PC-9 (cell line): Measurements from ENCODE around the gene CLEC1A. TPM values are rescaled to one million over a fixed set of nuclear protein-coding genes. Genes with fewer than 3 reads are reported as not detected.

Experiments
- BruUV-seq: library from RNA; stranded (reverse); fragments of 400-500 nt; replicated peaks from 2 replicates; lab custom pipeline; 2021; lab: Mats Ljungman, UMichigan
- CTCF ChIA-PET: fragments of 300-600 bp; sonication (Branson Sonifier 250); formaldehyde crosslinking; loops from one replicate; lab custom pipeline; 2022; ENCODE audit warnings: antibody characterized with exemption; lab: Charles Lee
- POLR2A ChIA-PET: fragments of 300-600 bp; sonication (Branson Sonifier 250); formaldehyde crosslinking; loops from one replicate; lab custom pipeline; 2022; ENCODE audit warnings: antibody characterized with exemption; ENCODE audit not compliant: unreplicated experiment; lab: Charles Lee
- DNase-seq, 2 experiments: peaks; one replicate each; pipeline versions ENCODE4 v3.0.0 to v3.0.0-alpha.2; 2015 to 2022; ENCODE audit warnings: mixed read lengths in 1 of 2
- H2AFZ ChIP-seq: fragments of 200-600 bp; sonication (generic); 2 replicates; pipeline ENCODE4 v1.8.1; 2017; ENCODE audit warnings: antibody characterized with exemption
- H3F3A ChIP-seq: fragments of 200-600 bp; sonication (generic); 2 replicates; pipeline ENCODE4 v1.8.1; 2017; ENCODE audit warnings: antibody characterized with exemption, mild to moderate bottlenecking, low read depth; ENCODE audit not compliant: insufficient read depth
- H3K27ac ChIP-seq: fragments of 200-600 bp; sonication (generic); 2 replicates; pipeline ENCODE4 v1.6.1; 2016; ENCODE audit warnings: mixed run types
- H3K27me3 ChIP-seq: fragments of 200-600 bp; sonication (generic); 2 replicates; pipeline ENCODE4 v1.6.1; 2016; ENCODE audit warnings: low read depth, mixed run types; ENCODE audit not compliant: insufficient read depth
- H3K36me3 ChIP-seq: fragments of 200-600 bp; sonication (generic); 2 replicates; pipeline ENCODE4 v1.6.1; 2016; ENCODE audit warnings: low read depth, mixed run types
- H3K4me1 ChIP-seq: fragments of 200-600 bp; sonication (generic); replicated peaks from 2 replicates; pipeline ENCODE4 v1.6.1; 2016; ENCODE audit warnings: mixed run types; ENCODE audit not compliant: insufficient read depth
- H3K4me2 ChIP-seq: fragments of 200-600 bp; sonication (generic); 2 replicates; pipeline ENCODE4 v1.6.1; 2017; ENCODE audit warnings: mixed run types
- H3K4me3 ChIP-seq: fragments of 200-600 bp; sonication (generic); 2 replicates; pipeline ENCODE4 v1.6.1; 2016; ENCODE audit warnings: mixed run types
- H3K79me2 ChIP-seq: fragments of 200-600 bp; sonication (generic); 2 replicates; pipeline ENCODE4 v1.6.1; 2017; ENCODE audit warnings: low read depth, mixed run types
- H3K9me2 ChIP-seq: fragments of 200-600 bp; sonication (generic); 2 replicates; pipeline ENCODE4 v1.8.1; 2017; ENCODE audit warnings: mild to moderate bottlenecking; ENCODE audit not compliant: insufficient read depth
- H3K9me3 ChIP-seq: fragments of 200-600 bp; sonication (generic); 2 replicates; pipeline ENCODE4 v1.8.1; 2016; ENCODE audit warnings: low read depth; ENCODE audit not compliant: insufficient read depth
- H4K20me1 ChIP-seq: fragments of 200-600 bp; sonication (generic); 2 replicates; pipeline ENCODE4 v1.8.1; 2017; ENCODE audit not compliant: insufficient read depth
- EZH2 ChIP-seq: fragments of 200-600 bp; sonication (generic); IDR thresholded peaks from 2 replicates; pipeline ENCODE4 v1.8.0; 2017; ENCODE audit warnings: antibody characterized with exemption, low read depth
- intact Hi-C: fragments of 100-400 bp; cut with micrococcal nuclease; formaldehyde crosslinking; loops from one replicate; pipeline ENCODE4 v1.10.0; 2022; ENCODE audit not compliant: unreplicated experiment
- total RNA-seq: library from RNA; stranded (reverse); gene quantifications from 2 replicates; pipeline ENCODE4 v1.2.3, GENCODE V29; 2021
- TF ChIP-seq, protein P1 (sequence below): fragments of 200-600 bp; sonication (generic); conservative IDR thresholded peaks from 2 replicates; pipeline ENCODE4 v1.6.1; 2017; ENCODE audit warnings: mixed run types, antibody characterized with exemption, mild to moderate bottlenecking, moderate library complexity

The CLEC1A gene
- total RNA-seq, 1 experiment from 2014 or later: not detected

DNA sequence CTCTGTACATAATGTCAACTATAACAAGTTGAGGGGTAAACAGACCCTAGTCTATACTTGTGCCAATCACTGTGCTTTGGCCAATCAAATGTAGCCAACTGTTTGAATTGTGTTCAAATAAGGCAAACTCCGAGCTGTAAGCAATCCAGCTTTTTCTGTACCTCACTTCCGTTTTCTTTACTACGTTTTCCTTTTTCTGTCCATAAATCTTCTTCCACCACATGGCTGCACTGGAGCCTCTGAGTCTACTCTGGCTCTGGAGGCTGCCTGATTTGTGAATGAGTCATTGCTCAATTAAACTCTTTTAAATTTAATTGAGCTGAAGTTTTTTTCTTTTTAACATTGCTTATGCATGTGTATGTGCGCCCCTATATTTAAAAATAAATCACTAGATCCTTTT is 29.7 kb downstream of the CLEC1A start:
- H3K4me1 ChIP-seq: no peaks in the 10 kb centered on the region
- H3F3A ChIP-seq: no peaks in the 10 kb centered on the region
- no peaks in the 10 kb centered on the region for H3K9me3 ChIP-seq
- H2AFZ ChIP-seq: no peak overlapping the region
- intact Hi-C loops: no loop called here
- no peak overlapping the region for H3K4me2 ChIP-seq
- DNase-seq: no peak
- no peaks in the 10 kb centered on the region for H3K9me2 ChIP-seq
- H3K4me3 ChIP-seq: no peak overlapping the region
- CTCF ChIA-PET: no interaction called here
- H3K79me2 ChIP-seq: no peaks in the 10 kb centered on the region
- no peaks in the 10 kb centered on the region for H3K36me3 ChIP-seq
- H4K20me1 ChIP-seq: no peaks in the 10 kb centered on the region
- TF ChIP-seq, protein P1, sequence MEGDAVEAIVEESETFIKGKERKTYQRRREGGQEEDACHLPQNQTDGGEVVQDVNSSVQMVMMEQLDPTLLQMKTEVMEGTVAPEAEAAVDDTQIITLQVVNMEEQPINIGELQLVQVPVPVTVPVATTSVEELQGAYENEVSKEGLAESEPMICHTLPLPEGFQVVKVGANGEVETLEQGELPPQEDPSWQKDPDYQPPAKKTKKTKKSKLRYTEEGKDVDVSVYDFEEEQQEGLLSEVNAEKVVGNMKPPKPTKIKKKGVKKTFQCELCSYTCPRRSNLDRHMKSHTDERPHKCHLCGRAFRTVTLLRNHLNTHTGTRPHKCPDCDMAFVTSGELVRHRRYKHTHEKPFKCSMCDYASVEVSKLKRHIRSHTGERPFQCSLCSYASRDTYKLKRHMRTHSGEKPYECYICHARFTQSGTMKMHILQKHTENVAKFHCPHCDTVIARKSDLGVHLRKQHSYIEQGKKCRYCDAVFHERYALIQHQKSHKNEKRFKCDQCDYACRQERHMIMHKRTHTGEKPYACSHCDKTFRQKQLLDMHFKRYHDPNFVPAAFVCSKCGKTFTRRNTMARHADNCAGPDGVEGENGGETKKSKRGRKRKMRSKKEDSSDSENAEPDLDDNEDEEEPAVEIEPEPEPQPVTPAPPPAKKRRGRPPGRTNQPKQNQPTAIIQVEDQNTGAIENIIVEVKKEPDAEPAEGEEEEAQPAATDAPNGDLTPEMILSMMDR: no peak
- TF ChIP-seq EZH2: no peak
- H3K27ac ChIP-seq: no peak overlapping the region
- H3K27me3 ChIP-seq: no peaks in the 10 kb centered on the region
- POLR2A ChIA-PET: interaction anchor here (0.6 kb wide), 1 partner anchor 854 kb away, joined by 7 read pairs; no protein-coding TSS in a partner anchor
- no TSS peak for BruUV-seq

DNA sequence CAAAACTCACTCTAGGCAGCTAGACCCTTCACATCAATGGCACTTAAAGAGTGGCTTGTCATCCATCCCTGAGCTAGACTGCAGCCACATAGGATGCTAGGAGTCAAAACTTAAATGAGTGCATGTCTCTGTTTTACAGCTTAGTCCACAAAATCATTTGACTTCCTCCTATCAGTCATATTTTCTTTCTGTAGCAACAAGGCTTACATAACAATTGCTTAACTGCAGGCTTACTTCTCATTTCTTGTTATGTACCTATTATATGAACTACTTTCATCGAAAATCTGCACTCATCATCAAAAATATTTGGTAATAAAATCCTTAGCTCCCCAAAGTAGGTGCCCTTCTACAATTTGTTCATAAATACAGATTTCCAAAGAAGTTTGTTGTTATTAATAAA is 30.1 kb downstream of the CLEC1A start:
- TF ChIP-seq EZH2: no peak
- TF ChIP-seq, protein P1: no peak
- intact Hi-C loops: no loop called here
- no peaks in the 10 kb centered on the region for H3K27me3 ChIP-seq
- no peak overlapping the region for H3K4me3 ChIP-seq
- no peak overlapping the region for H3K27ac ChIP-seq
- no peaks in the 10 kb centered on the region for H3K9me3 ChIP-seq
- no peak for DNase-seq
- BruUV-seq: no TSS peak
- H3K36me3 ChIP-seq: no peaks in the 10 kb centered on the region
- H3K4me1 ChIP-seq: no peaks in the 10 kb centered on the region
- POLR2A ChIA-PET: no interaction called here
- no peaks in the 10 kb centered on the region for H3K9me2 ChIP-seq
- no peak overlapping the region for H2AFZ ChIP-seq
- H3K4me2 ChIP-seq: no peak overlapping the region
- H3F3A ChIP-seq: no peaks in the 10 kb centered on the region
- CTCF ChIA-PET: no interaction called here
- no peaks in the 10 kb centered on the region for H3K79me2 ChIP-seq
- H4K20me1 ChIP-seq: no peaks in the 10 kb centered on the region

DNA sequence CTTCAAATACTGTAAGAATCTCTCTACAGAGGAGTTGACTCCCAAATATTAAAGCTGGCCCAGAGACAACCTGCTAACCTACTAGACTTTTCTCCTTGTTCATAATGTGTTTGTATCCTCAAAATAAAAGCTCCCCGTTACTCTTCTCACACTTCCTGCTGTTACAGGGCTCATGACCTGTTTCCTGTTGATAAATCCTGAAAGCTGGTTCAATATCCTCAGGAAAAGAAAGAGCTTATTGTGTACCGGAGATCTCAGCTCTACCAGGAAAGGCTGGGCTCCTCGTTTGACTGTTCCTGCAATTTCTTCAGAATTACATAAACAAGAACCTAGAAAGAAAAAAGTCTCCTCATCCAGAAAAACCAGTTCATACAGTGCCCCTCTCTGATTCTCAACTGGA is 30.8 kb downstream of the CLEC1A start:
- ChIA-PET CTCF (no interaction called here), POLR2A (interaction anchor here (0.7 kb wide), 1 partner anchor 36 kb away, joined by 3 read pairs; no protein-coding TSS in a partner anchor)
- Histone ChIP-seq H3K79me2 (no peaks in the 10 kb centered on the region), H3K36me3 (no peaks in the 10 kb centered on the region), H3K4me1 (no peaks in the 10 kb centered on the region), H3K4me3 (no peak overlapping the region), H4K20me1 (no peaks in the 10 kb centered on the region), H3K9me2 (no peaks in the 10 kb centered on the region), H3F3A (no peaks in the 10 kb centered on the region), H3K27ac (no peak overlapping the region), H3K27me3 (no peaks in the 10 kb centered on the region), H3K4me2 (no peak overlapping the region), H2AFZ (peak overlapping the region; percentile 56; the same call in 1 of the 2 replicates), H3K9me3 (no peaks in the 10 kb centered on the region)
- no peak for DNase-seq
- intact Hi-C loops: no loop called here
- TF ChIP-seq, protein P1: no peak
- TF ChIP-seq EZH2: no peak
- no TSS peak for BruUV-seq
